ENCODE data around the gene CEP20.

The CEP20 gene

GRCh38 chr16:15874745-15875314 lies 13.6 kb downstream of the CEP20 start:
- FAIRE-seq, result no peak

GRCh38 chr16:15873737-15874136 lies 14.7 kb downstream of the CEP20 start:
- DNase-seq (ENCODE audit: insufficient read length, low spot score), result no peak
- FAIRE-seq, result no peak
- TF ChIP-seq CTCF (IDR thresholded peaks at IDR 0.05; ENCODE audit: insufficient read depth, missing control alignments), result no peak

More at GRCh38 chr16:15874745-15875314, 13.6 kb downstream of the CEP20 start:
- DNase-seq (ENCODE audit: insufficient read length, low spot score), result no peak
- TF ChIP-seq CTCF (IDR thresholded peaks at IDR 0.05; ENCODE audit: insufficient read depth, missing control alignments), result peak; percentile 67

GRCh38 chr16:15873301-15873700 lies 15.1 kb downstream of the CEP20 start:
- no peak for TF ChIP-seq CTCF (IDR thresholded peaks at IDR 0.05; ENCODE audit: insufficient read depth, missing control alignments)
- no peak for DNase-seq (ENCODE audit: insufficient read length, low spot score)
- FAIRE-seq, result no peak

GRCh38 chr16:15870011-15870410 lies 18.4 kb downstream of the CEP20 start:
- no peak for TF ChIP-seq CTCF (IDR thresholded peaks at IDR 0.05; ENCODE audit: insufficient read depth, missing control alignments)
- DNase-seq (ENCODE audit: insufficient read length, low spot score) (no peak), FAIRE-seq (no peak)

GRCh38 chr16:15866451-15866850 lies 22.0 kb downstream of the CEP20 start:
- DNase-seq (ENCODE audit: insufficient read length, low spot score), result no peak
- FAIRE-seq, result no peak
- TF ChIP-seq CTCF (IDR thresholded peaks at IDR 0.05; ENCODE audit: insufficient read depth, missing control alignments), result no peak

- TF ChIP-seq CTCF (IDR thresholded peaks at IDR 0.05; ENCODE audit: insufficient read depth, missing control alignments), result no peak
- no peak for FAIRE-seq
- no peak for DNase-seq (ENCODE audit: insufficient read length, low spot score)
Measured at GRCh38 chr16:15865742-15866141, 22.7 kb downstream of the CEP20 start.

- FAIRE-seq (no peak), DNase-seq (ENCODE audit: insufficient read length, low spot score) (no peak)
- TF ChIP-seq CTCF (IDR thresholded peaks at IDR 0.05; ENCODE audit: insufficient read depth, missing control alignments), result no peak
Measured at GRCh38 chr16:15864939-15865338, 23.5 kb downstream of the CEP20 start.

Data from D721Med (cell line).